Measurements from ENCODE around the gene GRAMD4. TPM values are rescaled to one million over a fixed set of nuclear protein-coding genes. Genes with fewer than 3 reads are reported as not detected.

GRAMD4 gene
- polyA plus RNA-seq, 1 of the 3 experiments (the other 2 are of a cell fraction): 15.5 TPM

DNA sequence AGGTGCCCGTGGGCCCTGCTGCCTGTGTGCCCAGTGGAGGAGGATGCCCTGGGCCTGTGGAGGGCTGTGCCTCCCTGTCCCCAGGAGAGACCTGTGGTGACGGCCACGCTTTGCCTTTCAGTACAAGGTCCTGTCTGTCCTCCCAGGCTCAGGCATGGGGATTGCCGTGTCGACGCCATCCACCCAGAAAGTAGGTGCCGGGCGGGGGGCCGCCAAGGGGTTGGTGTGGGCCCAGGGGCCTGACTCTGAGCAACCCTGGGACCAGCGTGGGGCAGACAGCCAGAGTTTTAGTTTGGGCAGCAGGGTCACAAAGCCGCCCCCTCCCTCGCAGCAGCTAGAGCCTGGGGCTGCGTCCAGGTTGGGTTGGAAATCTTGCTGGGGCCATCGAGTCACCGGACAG, 56.3 kb downstream of the GRAMD4 start (continued):
- TF ChIP-seq, protein P1, sequence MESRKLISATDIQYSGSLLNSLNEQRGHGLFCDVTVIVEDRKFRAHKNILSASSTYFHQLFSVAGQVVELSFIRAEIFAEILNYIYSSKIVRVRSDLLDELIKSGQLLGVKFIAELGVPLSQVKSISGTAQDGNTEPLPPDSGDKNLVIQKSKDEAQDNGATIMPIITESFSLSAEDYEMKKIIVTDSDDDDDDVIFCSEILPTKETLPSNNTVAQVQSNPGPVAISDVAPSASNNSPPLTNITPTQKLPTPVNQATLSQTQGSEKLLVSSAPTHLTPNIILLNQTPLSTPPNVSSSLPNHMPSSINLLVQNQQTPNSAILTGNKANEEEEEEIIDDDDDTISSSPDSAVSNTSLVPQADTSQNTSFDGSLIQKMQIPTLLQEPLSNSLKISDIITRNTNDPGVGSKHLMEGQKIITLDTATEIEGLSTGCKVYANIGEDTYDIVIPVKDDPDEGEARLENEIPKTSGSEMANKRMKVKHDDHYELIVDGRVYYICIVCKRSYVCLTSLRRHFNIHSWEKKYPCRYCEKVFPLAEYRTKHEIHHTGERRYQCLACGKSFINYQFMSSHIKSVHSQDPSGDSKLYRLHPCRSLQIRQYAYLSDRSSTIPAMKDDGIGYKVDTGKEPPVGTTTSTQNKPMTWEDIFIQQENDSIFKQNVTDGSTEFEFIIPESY (IDR thresholded peaks at IDR 0.05; ENCODE audit: borderline replicate concordance, low read depth): no peak
- no peak for TF ChIP-seq USF1 (IDR thresholded peaks at IDR 0.05; ENCODE audit: borderline replicate concordance, low read depth)
- no peak for TF ChIP-seq RXRA (IDR thresholded peaks at IDR 0.05; ENCODE audit: borderline replicate concordance, low read depth)
- TF ChIP-seq GATA2 (CRISPR knock-in tag; IDR thresholded peaks at IDR 0.05): no peak
- TF ChIP-seq REST (IDR thresholded peaks at IDR 0.05; ENCODE audit: low read depth, low read length): no peak
- TF ChIP-seq MXI1 (IDR thresholded peaks at IDR 0.05; ENCODE audit: low read depth, low read length): no peak

DNA sequence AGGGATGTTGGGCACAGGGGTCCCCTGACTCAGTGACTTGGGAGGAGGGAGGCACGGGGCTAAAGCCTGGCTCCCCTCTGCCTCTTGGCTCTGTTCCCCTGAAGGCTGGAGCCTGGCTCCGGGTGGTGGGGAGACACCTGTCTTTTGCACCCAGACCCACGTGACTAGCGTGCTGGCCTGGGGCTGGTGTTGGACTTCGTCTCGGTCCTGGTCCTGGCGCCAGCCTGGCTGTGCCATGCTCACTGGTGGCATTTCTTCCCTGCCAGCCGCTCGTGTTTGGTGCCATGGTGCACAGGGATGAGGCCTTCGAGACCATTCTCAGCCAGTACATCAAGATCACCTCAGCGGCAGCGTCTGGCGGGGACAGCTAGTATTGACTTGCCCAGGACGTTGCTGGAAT, 56.7 kb downstream of the GRAMD4 start:
- no peaks in the 10 kb centered on the region for H3K9me3 ChIP-seq
- H3K9me2 ChIP-seq: no peaks in the 10 kb centered on the region
- H3F3A ChIP-seq (replicated peaks; ENCODE audit: insufficient read depth): peaks cover 5% of the 10 kb centered on the region
- no peaks in the 10 kb centered on the region for H3K27me3 ChIP-seq (ENCODE audit: insufficient read depth)
- H3K4me2 ChIP-seq: no peak overlapping the region
- H2AFZ ChIP-seq (ENCODE audit: low read depth): no peak overlapping the region
- DNase-seq: no peak
- H3K4me3 ChIP-seq (ENCODE audit: low read depth in 2 of 2, low read length in 1 of 2): no peak overlapping the region
- no peaks in the 10 kb centered on the region; a peak in 1 of 4 replicates for H3K4me1 ChIP-seq (ENCODE audit: control insufficient read depth in 1 of 2, insufficient read depth in 2 of 2, low read depth in 1 of 2, low read length in 1 of 2)
- WGBS (ENCODE audit: low lambda C conversion rate): 91% methylated on average over 14 of the region's 14 CpGs
- no peak overlapping the region for H3K9ac ChIP-seq
- peaks cover 0 to 7% of the 10 kb centered on the region in 2 experiments for H3K36me3 ChIP-seq (replicated peaks in 1 of 2; ENCODE audit: control insufficient read depth in 1 of 2, insufficient read depth in 2 of 2, low read length in 1 of 2)
- ChIA-PET POLR2A (no interaction called here), CTCF (interaction anchor here (1.2 kb wide), 1 partner anchor 113 kb away, joined by 5 read pairs; no protein-coding TSS in a partner anchor)
- H3K27ac ChIP-seq (ENCODE audit: low read depth in 2 of 2, low read length in 1 of 2): no peak overlapping the region
- H3K79me2 ChIP-seq (ENCODE audit: insufficient read depth): no peaks in the 10 kb centered on the region
- H4K20me1 ChIP-seq (ENCODE audit: insufficient read depth): no peaks in the 10 kb centered on the region
- TF ChIP-seq FOXM1 (IDR thresholded peaks at IDR 0.05; ENCODE audit: low read depth) (no peak), RFX5 (IDR thresholded peaks at IDR 0.05; ENCODE audit: low read length) (no peak), RXRA (IDR thresholded peaks at IDR 0.05; ENCODE audit: borderline replicate concordance, low read depth) (no peak), EZH2phosphoT487 (IDR thresholded peaks at IDR 0.05; ENCODE audit: borderline replicate concordance, low read depth) (no peak), TCF12 (IDR thresholded peaks at IDR 0.05) (no peak), MXI1 (IDR thresholded peaks at IDR 0.05; ENCODE audit: low read depth, low read length) (no peak), SMC3 (IDR thresholded peaks at IDR 0.05; ENCODE audit: low read depth, low read length) (no peak), USF2 (IDR thresholded peaks at IDR 0.05; ENCODE audit: borderline replicate concordance, low read depth, low read length) (no peak), SIN3A (IDR thresholded peaks at IDR 0.05; ENCODE audit: borderline replicate concordance, low read depth, low read length) (no peak), TEAD4 (IDR thresholded peaks at IDR 0.05; ENCODE audit: borderline replicate concordance, insufficient read depth) (no peak), NRF1 (IDR thresholded peaks at IDR 0.05; ENCODE audit: low read depth, low read length) (no peak), ELF1 (IDR thresholded peaks at IDR 0.05) (no peak), EP300 (IDR thresholded peaks at IDR 0.05; ENCODE audit: borderline replicate concordance in 1 of 2, low read depth in 1 of 2, low read length in 1 of 2) (no peak)
- TF ChIP-seq, protein P2, sequence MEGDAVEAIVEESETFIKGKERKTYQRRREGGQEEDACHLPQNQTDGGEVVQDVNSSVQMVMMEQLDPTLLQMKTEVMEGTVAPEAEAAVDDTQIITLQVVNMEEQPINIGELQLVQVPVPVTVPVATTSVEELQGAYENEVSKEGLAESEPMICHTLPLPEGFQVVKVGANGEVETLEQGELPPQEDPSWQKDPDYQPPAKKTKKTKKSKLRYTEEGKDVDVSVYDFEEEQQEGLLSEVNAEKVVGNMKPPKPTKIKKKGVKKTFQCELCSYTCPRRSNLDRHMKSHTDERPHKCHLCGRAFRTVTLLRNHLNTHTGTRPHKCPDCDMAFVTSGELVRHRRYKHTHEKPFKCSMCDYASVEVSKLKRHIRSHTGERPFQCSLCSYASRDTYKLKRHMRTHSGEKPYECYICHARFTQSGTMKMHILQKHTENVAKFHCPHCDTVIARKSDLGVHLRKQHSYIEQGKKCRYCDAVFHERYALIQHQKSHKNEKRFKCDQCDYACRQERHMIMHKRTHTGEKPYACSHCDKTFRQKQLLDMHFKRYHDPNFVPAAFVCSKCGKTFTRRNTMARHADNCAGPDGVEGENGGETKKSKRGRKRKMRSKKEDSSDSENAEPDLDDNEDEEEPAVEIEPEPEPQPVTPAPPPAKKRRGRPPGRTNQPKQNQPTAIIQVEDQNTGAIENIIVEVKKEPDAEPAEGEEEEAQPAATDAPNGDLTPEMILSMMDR (IDR thresholded peaks at IDR 0.05): no peak

Measured in SK-N-SH (cell line).